ENCODE measurements around the gene NTPCR.
"Not testable (repeated sequence)": the region's sequence is repeated elsewhere in the genome, so short reads cannot be mapped to it uniquely, and the experiment has no call there.

GRCh38 chr1:232914271-232914670 is 36.1 kb upstream of the NTPCR start:
- TF ChIP-seq CTCF (IDR thresholded peaks at IDR 0.05; ENCODE audit: insufficient read depth, low read depth, low read length); EZH2 (IDR thresholded peaks at IDR 0.05; ENCODE audit: insufficient read depth, low read length): not testable (repeated sequence)
